ENCODE measurements around the gene DDX49. TPM values are rescaled to one million over a fixed set of nuclear protein-coding genes. Genes with fewer than 3 reads are reported as not detected.
A peak's percentile ranks its signal among the peaks of the same experiment; 100 is the strongest.

The DDX49 gene
- polyA plus RNA-seq, 1 experiment, result 70.0 TPM

- ChIA-PET POLR2A (no interaction called here), CTCF (interaction anchor here (0.6 to 3.5 kb wide), 5 partner anchors 9 to 93 kb away, joined by 3 to 12 read pairs (median 4); no protein-coding TSS in a partner anchor)
- no peak for TF ChIP-seq CTCF (IDR thresholded peaks at IDR 0.05; ENCODE audit: insufficient read depth, low read depth, low read length)
- H3K4me3 ChIP-seq (ENCODE audit: low read depth, low read length), result peak overlapping the region; percentile 93
- no peak for DNase-seq (ENCODE audit: low read depth)
- no peaks in the 10 kb centered on the region for H3K27me3 ChIP-seq (ENCODE audit: control insufficient read depth, insufficient read depth, low read length)
- peaks cover 4% of the 10 kb centered on the region; the same call in 1 of the 2 replicates for H3K36me3 ChIP-seq (ENCODE audit: control insufficient read depth, insufficient read depth, low read length)
Observed at GRCh38 chr19:18939922-18940768, 20.6 kb downstream of the DDX49 start.

GRCh38 chr19:18940769-18941627 lies 21.5 kb downstream of the DDX49 start, which contains the start of gene HOMER3:
TSS of gene HOMER3 (minus strand) at chr19:18941217. CDS start at chr19:18938982, 2,235 bp downstream.
- peak; percentile 47 for TF ChIP-seq CTCF (IDR thresholded peaks at IDR 0.05; ENCODE audit: insufficient read depth, low read depth, low read length)
- ChIA-PET CTCF (interaction anchor here (0.6 to 3.5 kb wide), 3 partner anchors 13 to 94 kb away, joined by 3 to 12 read pairs (median 3); no protein-coding TSS in a partner anchor), POLR2A (no interaction called here)
- DNase-seq (ENCODE audit: low read depth), result no peak
- Histone ChIP-seq H3K27me3 (ENCODE audit: control insufficient read depth, insufficient read depth, low read length) (no peaks in the 10 kb centered on the region), H3K36me3 (ENCODE audit: control insufficient read depth, insufficient read depth, low read length) (peaks cover 4% of the 10 kb centered on the region; the same call in 1 of the 2 replicates), H3K4me3 (ENCODE audit: low read depth, low read length) (peak within 1 kb of the TSS; percentile 93)

- POLR2A ChIA-PET, result no interaction called here
- Histone ChIP-seq H3K27me3 (ENCODE audit: control insufficient read depth, insufficient read depth, low read length) (no peaks in the 10 kb centered on the region), H3K4me3 (ENCODE audit: low read depth, low read length) (peak overlapping the region; percentile 34), H3K36me3 (ENCODE audit: control insufficient read depth, insufficient read depth, low read length) (peaks cover 4% of the 10 kb centered on the region; the same call in 1 of the 2 replicates)
- DNase-seq (ENCODE audit: low read depth), result no peak
- CTCF ChIA-PET, result interaction anchor here (3.5 kb wide), 1 partner anchor 45 kb away, joined by 12 read pairs; no protein-coding TSS in a partner anchor
- TF ChIP-seq CTCF (IDR thresholded peaks at IDR 0.05; ENCODE audit: insufficient read depth, low read depth, low read length), result no peak
Observed at GRCh38 chr19:18941628-18942354, 22.3 kb downstream of the DDX49 start.

GRCh38 chr19:18942692-18943091 lies 23.2 kb downstream of the DDX49 start:
- peaks cover 4% of the 10 kb centered on the region; the same call in 1 of the 2 replicates for H3K36me3 ChIP-seq (ENCODE audit: control insufficient read depth, insufficient read depth, low read length)
- CTCF ChIA-PET, result interaction anchor here (3.5 kb wide), 1 partner anchor 44 kb away, joined by 12 read pairs; no protein-coding TSS in a partner anchor
- no peak overlapping the region for H3K4me3 ChIP-seq (ENCODE audit: low read depth, low read length)
- H3K27me3 ChIP-seq (ENCODE audit: control insufficient read depth, insufficient read depth, low read length), result no peaks in the 10 kb centered on the region
- POLR2A ChIA-PET, result no interaction called here
- TF ChIP-seq CTCF (IDR thresholded peaks at IDR 0.05; ENCODE audit: insufficient read depth, low read depth, low read length), result no peak
- DNase-seq (ENCODE audit: low read depth), result no peak
